CD8-positive, alpha-beta memory T cell (primary cell): Measurements from ENCODE around the gene ATP9B. TPM values are rescaled to one million over a fixed set of nuclear protein-coding genes. Genes with fewer than 3 reads are reported as not detected.

Experiments
- CTCF ChIA-PET: fragments of 350-600 bp; sonication (Branson Sonifier 250); formaldehyde crosslinking; loops from one replicate; lab custom pipeline; 2021; ENCODE audit warnings: antibody characterized with exemption; lab: Charles Lee
- POLR2A ChIA-PET: fragments of 350-600 bp; sonication (Branson Sonifier 250); formaldehyde crosslinking; loops from one replicate; lab custom pipeline; 2021; ENCODE audit warnings: antibody characterized with exemption; lab: Charles Lee
- DNase-seq, 5 donors: peaks; one replicate each; pipeline versions ENCODE4 v3.0.0 to v3.0.0-alpha.2; 2020 to 2022; ENCODE audit warnings: mixed read lengths in 1 of 5
- H3K27ac ChIP-seq: one replicate; pipeline ENCODE4 v1.7.0; 2013; ENCODE audit warnings: low read depth, mild to moderate bottlenecking, low read length, moderate library complexity
- H3K27me3 ChIP-seq: 2 replicates; pipeline ENCODE4 v1.7.0; 2013; ENCODE audit warnings: low read length, mild to moderate bottlenecking; ENCODE audit not compliant: insufficient read depth, poor library complexity, severe bottlenecking
- H3K36me3 ChIP-seq: 2 replicates; pipeline ENCODE4 v1.7.0; 2013; ENCODE audit warnings: mild to moderate bottlenecking, low read length, moderate library complexity; ENCODE audit not compliant: insufficient read depth
- H3K4me1 ChIP-seq: 2 replicates; pipeline ENCODE4 v1.7.0; 2013; ENCODE audit warnings: mild to moderate bottlenecking, low read length, moderate library complexity; ENCODE audit not compliant: insufficient read depth
- H3K4me3 ChIP-seq: 2 replicates; pipeline ENCODE4 v1.7.0; 2013; ENCODE audit warnings: mild to moderate bottlenecking, low read length
- H3K9me3 ChIP-seq: 2 replicates; pipeline ENCODE4 v1.7.0; 2013; ENCODE audit warnings: mild to moderate bottlenecking, low read length
- H3K27ac Mint-ChIP-seq, 8 donors: one replicate each; pipeline ENCODE4 v1.8.0; 2020 to 2021; ENCODE audit warnings: mixed read lengths in 8 of 8, mild to moderate bottlenecking in 6 of 8, inconsistent platforms in 3 of 8, moderate library complexity in 3 of 8
- H3K27me3 Mint-ChIP-seq, 2 donors: one replicate each; pipeline ENCODE4 v1.8.0; 2020 to 2021; ENCODE audit warnings: mixed read lengths in 2 of 2, mild to moderate bottlenecking in 1 of 2, moderate library complexity in 1 of 2
- H3K36me3 Mint-ChIP-seq, 3 donors: one replicate each; pipeline ENCODE4 v1.8.0; 2020 to 2021; ENCODE audit warnings: mixed read lengths in 3 of 3, inconsistent platforms in 1 of 3, mild to moderate bottlenecking in 1 of 3
- H3K4me1 Mint-ChIP-seq, 3 donors: one replicate each; pipeline ENCODE4 v1.8.0; 2020 to 2021; ENCODE audit warnings: mixed read lengths in 3 of 3, inconsistent platforms in 1 of 3, mild to moderate bottlenecking in 1 of 3
- H3K4me3 Mint-ChIP-seq, 7 donors: one replicate each; pipeline ENCODE4 v1.8.0; 2020 to 2021; ENCODE audit warnings: mixed read lengths in 7 of 7, mild to moderate bottlenecking in 6 of 7, moderate library complexity in 4 of 7, inconsistent platforms in 2 of 7
- H3K9me3 Mint-ChIP-seq, 5 donors: one replicate each; pipeline ENCODE4 v1.8.0; 2020 to 2022; ENCODE audit warnings: mixed read lengths in 5 of 5, mild to moderate bottlenecking in 3 of 5, moderate library complexity in 2 of 5, inconsistent platforms in 1 of 5
- polyA plus RNA-seq: library from polyadenylated mRNA; unstranded; fragments of 300-500 nt; fragmentation: Illumina TruSeq; gene quantifications from one replicate; pipeline ENCODE4 v1.2.3, GENCODE V29; 2021
- total RNA-seq, 2 experiments: library from RNA; stranded (reverse); gene quantifications; one replicate each; pipeline ENCODE4 v1.2.3, GENCODE V29; 2021

The ATP9B gene
- total and polyA plus RNA-seq, 3 experiments from 2014 or later, result 22.0 to 23.4 (median 22.4) TPM

DNA sequence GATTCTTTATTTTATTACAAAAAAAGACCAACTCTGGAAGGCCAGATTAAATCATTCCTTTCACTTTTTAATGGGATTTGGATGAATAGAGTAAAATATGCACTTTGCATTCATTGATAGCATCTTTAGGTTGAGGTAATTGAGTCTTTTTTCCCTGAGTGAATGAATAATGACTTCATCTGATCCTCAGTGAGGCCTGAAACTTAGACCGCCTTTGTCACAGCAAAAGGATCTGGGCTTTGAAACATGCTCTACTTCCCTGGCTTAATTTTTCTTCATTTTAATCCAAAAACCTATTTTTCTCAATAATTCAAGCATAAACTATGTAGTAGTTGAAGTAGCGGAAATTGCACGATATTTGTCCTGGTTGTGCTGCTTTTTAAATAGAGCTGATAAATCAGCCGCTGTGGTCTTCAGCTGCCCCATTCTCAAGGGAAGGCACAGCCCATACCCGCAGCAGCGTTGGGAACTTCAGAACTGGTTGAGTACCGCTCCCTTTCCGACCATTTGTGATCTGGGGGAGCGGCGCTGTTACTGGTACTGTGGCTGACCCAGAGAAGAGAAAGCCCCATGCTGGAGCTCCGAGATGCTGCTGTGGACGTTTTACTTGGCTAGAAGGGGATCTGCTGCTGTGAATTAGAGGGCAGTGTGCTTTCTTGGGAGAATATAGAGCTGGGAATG lies 181.2 kb downstream of the ATP9B start:
- Mint-ChIP-seq H3K4me3 (no peak overlapping the region), H3K27ac (no peak overlapping the region), H3K27me3 (no peaks in the 10 kb centered on the region), H3K4me1 (peaks cover 9 to 12% (median 11%) of the 10 kb centered on the region in 3 donors), H3K9me3 (peaks cover 0 to 2% (median 0%) of the 10 kb centered on the region in 5 donors), H3K36me3 (peaks cover 3 to 27% (median 11%) of the 10 kb centered on the region in 3 donors)
- Histone ChIP-seq H3K27me3 (no peaks in the 10 kb centered on the region), H3K4me1 (peaks cover 4% of the 10 kb centered on the region), H3K36me3 (peaks cover 5% of the 10 kb centered on the region), H3K27ac (no peak overlapping the region), H3K4me3 (no peak overlapping the region), H3K9me3 (no peaks in the 10 kb centered on the region)
- ChIA-PET POLR2A (no interaction called here), CTCF (no interaction called here)
- DNase-seq, result no peak

DNA sequence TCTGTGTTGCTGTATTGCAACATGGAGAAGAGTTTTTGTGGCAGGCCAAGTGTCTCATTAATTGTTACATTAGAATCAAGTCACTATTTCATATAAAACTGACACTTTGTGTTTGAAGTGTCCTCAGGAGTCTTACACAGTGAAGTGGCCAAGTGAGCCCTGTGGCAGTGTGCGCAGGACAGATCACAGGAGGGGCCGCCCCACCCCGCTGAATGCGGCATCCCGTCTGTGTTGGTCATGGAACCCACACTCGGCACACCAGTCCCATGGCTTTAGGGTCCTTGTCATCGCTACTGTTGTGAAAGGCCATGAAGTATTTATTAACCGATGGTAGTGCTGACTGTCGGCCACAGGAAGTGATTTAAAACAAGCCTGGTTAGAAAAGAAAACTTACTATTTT lies 181.8 kb downstream of the ATP9B start:
- Mint-ChIP-seq H3K36me3 (peaks cover 3 to 31% (median 12%) of the 10 kb centered on the region in 3 donors), H3K9me3 (peaks cover 0 to 2% (median 0%) of the 10 kb centered on the region in 5 donors), H3K4me3 (no peak overlapping the region), H3K27me3 (no peaks in the 10 kb centered on the region), H3K27ac (peak overlapping the region in 1 of 8 donors; percentile 34), H3K4me1 (peaks cover 9 to 12% (median 11%) of the 10 kb centered on the region in 3 donors)
- POLR2A ChIA-PET, result no interaction called here
- Histone ChIP-seq H3K27me3 (no peaks in the 10 kb centered on the region), H3K36me3 (peaks cover 5% of the 10 kb centered on the region), H3K9me3 (no peaks in the 10 kb centered on the region), H3K4me3 (no peak overlapping the region), H3K4me1 (peaks cover 4% of the 10 kb centered on the region), H3K27ac (no peak overlapping the region)
- CTCF ChIA-PET, result no interaction called here
- DNase-seq, result no peak

DNA sequence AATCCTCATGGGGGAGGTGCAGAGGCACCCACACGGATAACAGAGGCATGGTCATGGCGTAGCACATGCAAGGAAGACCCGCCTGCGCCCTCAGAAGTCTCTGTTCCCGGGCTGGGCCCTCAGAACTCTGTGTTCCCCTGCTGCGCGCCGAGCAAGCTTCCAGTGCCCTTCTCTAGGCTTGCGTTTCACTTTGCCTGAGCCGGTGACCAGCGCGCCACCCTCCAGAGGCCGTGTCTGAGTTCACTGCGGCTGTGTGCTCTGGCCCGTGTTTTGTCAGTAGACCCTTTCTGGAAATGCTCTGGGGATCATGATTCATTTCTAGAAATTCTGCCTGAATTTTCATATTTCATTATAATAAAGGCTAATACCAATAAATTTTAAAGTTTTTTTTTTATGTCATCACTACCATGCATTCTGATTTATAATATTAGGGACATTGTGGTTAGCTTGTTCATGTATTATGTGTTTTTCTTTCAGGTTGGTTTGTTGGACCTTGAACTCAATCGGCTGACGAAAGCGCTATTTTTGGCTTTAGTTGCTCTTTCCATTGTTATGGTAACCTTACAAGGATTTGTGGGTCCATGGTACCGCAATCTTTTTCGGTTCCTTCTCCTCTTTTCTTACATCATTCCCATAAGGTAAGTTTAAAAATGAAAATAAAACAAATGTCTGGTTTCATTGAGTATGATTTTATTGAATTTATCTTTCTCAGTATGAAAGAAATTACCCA lies 183.9 kb downstream of the ATP9B start:
- H3K9me3 Mint-ChIP-seq, result no peaks in the 10 kb centered on the region
- ChIA-PET CTCF (no interaction called here), POLR2A (no interaction called here)
- H3K36me3 ChIP-seq, result peaks cover 5% of the 10 kb centered on the region
- H3K36me3 Mint-ChIP-seq, result peaks cover 3 to 39% (median 12%) of the 10 kb centered on the region in 3 donors
- H3K4me3 Mint-ChIP-seq, result no peak overlapping the region
- H3K9me3 ChIP-seq, result no peaks in the 10 kb centered on the region
- H3K27me3 Mint-ChIP-seq, result no peaks in the 10 kb centered on the region
- H3K4me3 ChIP-seq, result no peak overlapping the region
- H3K4me1 Mint-ChIP-seq, result peaks cover 0 to 3% (median 0%) of the 10 kb centered on the region in 3 donors
- DNase-seq, result no peak
- no peak overlapping the region for H3K27ac Mint-ChIP-seq
- no peaks in the 10 kb centered on the region for H3K27me3 ChIP-seq
- H3K27ac ChIP-seq, result no peak overlapping the region
- no peaks in the 10 kb centered on the region for H3K4me1 ChIP-seq

DNA sequence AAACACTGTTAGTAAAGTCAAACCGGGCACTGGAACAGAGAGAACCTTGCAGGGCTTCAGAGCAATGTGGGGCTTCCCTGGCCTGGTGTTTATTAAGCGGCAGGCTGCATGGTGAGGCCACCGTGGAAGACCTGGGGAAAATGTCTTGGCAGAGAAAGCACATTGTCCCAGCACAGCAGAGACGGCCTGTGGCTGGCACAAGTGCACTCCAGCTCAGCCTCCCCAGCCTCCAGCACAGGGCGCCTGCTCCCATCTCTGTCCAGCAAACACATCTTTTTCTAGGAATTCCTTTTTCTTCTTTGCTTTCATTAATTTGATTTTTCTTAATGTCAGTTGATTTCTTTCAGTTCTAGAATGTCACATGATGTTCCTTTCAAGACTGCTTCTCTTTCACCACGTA lies 188.3 kb downstream of the ATP9B start:
- ChIA-PET POLR2A (no interaction called here), CTCF (no interaction called here)
- no peak overlapping the region for H3K27ac ChIP-seq
- no peaks in the 10 kb centered on the region for H3K9me3 ChIP-seq
- peaks cover 0 to 2% (median 0%) of the 10 kb centered on the region in 3 donors for H3K4me1 Mint-ChIP-seq
- H3K36me3 Mint-ChIP-seq, result peaks cover 7 to 63% (median 28%) of the 10 kb centered on the region in 3 donors
- no peak overlapping the region for H3K27ac Mint-ChIP-seq
- no peak for DNase-seq
- H3K4me1 ChIP-seq, result no peaks in the 10 kb centered on the region
- H3K9me3 Mint-ChIP-seq, result no peaks in the 10 kb centered on the region
- peaks cover 0 to 2% of the 10 kb centered on the region in 2 donors for H3K27me3 Mint-ChIP-seq
- H3K27me3 ChIP-seq, result no peaks in the 10 kb centered on the region
- H3K4me3 Mint-ChIP-seq, result no peak overlapping the region
- peaks cover 5% of the 10 kb centered on the region for H3K36me3 ChIP-seq
- H3K4me3 ChIP-seq, result no peak overlapping the region

DNA sequence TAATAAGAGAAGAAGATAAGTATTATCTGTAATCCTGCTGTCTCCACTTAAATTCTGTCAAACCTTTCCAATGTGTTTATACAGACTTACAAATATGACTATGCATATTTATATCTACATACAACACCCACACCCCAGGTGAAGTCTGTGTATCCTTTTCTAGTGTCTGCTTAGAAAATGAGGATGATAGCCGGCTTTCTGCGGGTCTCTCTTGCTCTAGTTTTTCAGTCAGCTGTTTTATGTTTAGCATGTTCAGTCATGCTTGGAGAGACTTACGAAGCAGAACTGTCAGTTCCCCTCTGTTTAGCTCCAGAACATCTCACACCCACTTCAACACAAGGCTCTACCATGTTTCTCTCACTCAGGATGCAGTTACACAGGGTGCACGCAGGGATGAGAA lies 189.3 kb downstream of the ATP9B start:
- H3K27ac ChIP-seq, result no peak overlapping the region
- H3K9me3 ChIP-seq, result no peaks in the 10 kb centered on the region
- peaks cover 0 to 2% (median 0%) of the 10 kb centered on the region in 3 donors for H3K4me1 Mint-ChIP-seq
- H3K4me1 ChIP-seq, result no peaks in the 10 kb centered on the region
- ChIA-PET CTCF (no interaction called here), POLR2A (no interaction called here)
- no peaks in the 10 kb centered on the region for H3K9me3 Mint-ChIP-seq
- no peaks in the 10 kb centered on the region for H3K27me3 ChIP-seq
- peaks cover 3% of the 10 kb centered on the region for H3K36me3 ChIP-seq
- DNase-seq, result no peak
- peaks cover 10 to 61% (median 28%) of the 10 kb centered on the region in 3 donors for H3K36me3 Mint-ChIP-seq
- no peak overlapping the region for H3K4me3 ChIP-seq
- H3K4me3 Mint-ChIP-seq, result no peak overlapping the region
- peaks cover 0 to 2% of the 10 kb centered on the region in 2 donors for H3K27me3 Mint-ChIP-seq
- H3K27ac Mint-ChIP-seq, result no peak overlapping the region

DNA sequence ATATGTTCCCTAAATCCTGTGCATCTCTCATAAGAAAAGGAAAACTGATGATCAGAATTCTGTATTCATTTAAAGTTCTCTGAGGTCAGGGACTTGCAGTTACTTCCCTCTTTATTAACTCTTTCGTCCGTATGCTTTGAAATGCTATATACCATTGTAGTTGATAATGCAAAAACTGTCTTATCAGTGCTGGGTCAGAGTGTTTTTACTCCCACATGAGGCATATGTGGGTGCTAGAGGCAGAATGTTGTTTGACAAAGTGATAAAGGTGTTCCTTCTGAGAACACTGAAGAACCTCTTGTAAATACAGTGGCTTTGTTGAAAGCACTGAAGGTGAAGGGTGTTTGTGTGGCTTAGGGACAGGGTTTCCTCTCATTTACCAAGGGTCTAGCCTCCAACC lies 190.0 kb downstream of the ATP9B start:
- H3K27ac Mint-ChIP-seq, result peak overlapping the region in 2 of 8 donors; percentile 60 to 62
- H3K36me3 Mint-ChIP-seq, result peaks cover 15 to 62% (median 29%) of the 10 kb centered on the region in 3 donors
- Histone ChIP-seq H3K4me1 (no peaks in the 10 kb centered on the region), H3K27me3 (no peaks in the 10 kb centered on the region), H3K36me3 (no peaks in the 10 kb centered on the region), H3K27ac (no peak overlapping the region), H3K4me3 (no peak overlapping the region), H3K9me3 (no peaks in the 10 kb centered on the region)
- ChIA-PET POLR2A (no interaction called here), CTCF (no interaction called here)
- peaks cover 0 to 2% of the 10 kb centered on the region in 2 donors for H3K27me3 Mint-ChIP-seq
- no peaks in the 10 kb centered on the region for H3K9me3 Mint-ChIP-seq
- peaks cover 0 to 2% (median 0%) of the 10 kb centered on the region in 3 donors for H3K4me1 Mint-ChIP-seq
- DNase-seq, result no peak
- H3K4me3 Mint-ChIP-seq, result no peak overlapping the region

DNA sequence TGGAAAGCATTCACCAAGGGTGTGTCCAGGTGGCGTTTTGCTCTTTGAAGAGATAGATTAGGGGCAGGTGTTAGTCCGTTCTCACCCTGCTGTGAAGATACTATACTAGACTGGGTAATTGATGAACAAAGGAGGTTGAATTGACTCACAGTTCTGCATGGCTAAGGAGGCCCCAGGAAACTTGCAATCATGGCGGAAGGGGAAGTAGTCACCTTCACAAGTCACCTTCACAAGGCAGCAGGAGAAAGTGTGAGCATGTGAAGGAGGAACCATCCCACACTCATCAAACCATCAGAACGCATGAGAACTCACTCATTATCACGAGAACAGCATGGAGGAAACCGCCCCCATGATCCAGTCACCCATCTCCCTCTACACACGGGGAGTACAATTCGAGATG lies 190.8 kb downstream of the ATP9B start:
- no peaks in the 10 kb centered on the region for H3K36me3 ChIP-seq
- no peaks in the 10 kb centered on the region for H3K9me3 ChIP-seq
- Mint-ChIP-seq H3K9me3 (peaks cover 0 to 5% (median 3%) of the 10 kb centered on the region in 5 donors), H3K4me3 (no peak overlapping the region), H3K36me3 (peaks cover 20 to 62% (median 32%) of the 10 kb centered on the region in 3 donors), H3K4me1 (peaks cover 0 to 2% (median 0%) of the 10 kb centered on the region in 3 donors), H3K27me3 (peaks cover 0 to 2% of the 10 kb centered on the region in 2 donors), H3K27ac (peak overlapping the region in 6 of 8 donors; percentile 17 to 74 (median 48))
- no peaks in the 10 kb centered on the region for H3K27me3 ChIP-seq
- DNase-seq, result no peak
- ChIA-PET POLR2A (no interaction called here), CTCF (no interaction called here)
- H3K4me1 ChIP-seq, result no peaks in the 10 kb centered on the region
- H3K4me3 ChIP-seq, result no peak overlapping the region
- H3K27ac ChIP-seq, result peak overlapping the region; percentile 15

DNA sequence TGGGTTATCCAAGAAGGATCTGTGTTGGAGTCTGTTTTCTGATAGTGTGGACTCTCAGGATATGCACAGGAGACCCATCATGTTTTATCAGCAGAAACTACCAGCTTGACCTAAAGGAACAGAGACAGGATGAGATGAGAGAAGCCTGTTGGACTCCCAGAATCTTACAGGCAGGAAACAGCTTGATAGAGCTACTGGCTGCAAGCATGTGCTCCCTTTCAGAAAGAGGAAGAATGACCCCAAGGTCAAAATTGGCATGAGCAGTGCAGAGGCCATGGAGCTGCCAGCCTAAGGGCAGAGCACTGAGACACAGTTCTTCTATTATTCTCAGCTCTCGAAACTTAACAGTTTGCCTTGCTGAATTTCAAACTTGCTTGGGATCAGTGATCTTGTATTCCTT lies 191.3 kb downstream of the ATP9B start:
- Histone ChIP-seq H3K9me3 (no peaks in the 10 kb centered on the region), H3K36me3 (no peaks in the 10 kb centered on the region), H3K4me1 (no peaks in the 10 kb centered on the region), H3K27me3 (no peaks in the 10 kb centered on the region), H3K4me3 (no peak overlapping the region), H3K27ac (no peak overlapping the region)
- H3K4me3 Mint-ChIP-seq, result no peak overlapping the region
- POLR2A ChIA-PET, result no interaction called here
- H3K4me1 Mint-ChIP-seq, result no peaks in the 10 kb centered on the region
- peaks cover 0 to 2% of the 10 kb centered on the region in 2 donors for H3K27me3 Mint-ChIP-seq
- H3K27ac Mint-ChIP-seq, result peak overlapping the region in 3 of 8 donors; percentile 43 to 74 (median 54)
- DNase-seq, result no peak
- peaks cover 0 to 7% (median 5%) of the 10 kb centered on the region in 5 donors for H3K9me3 Mint-ChIP-seq
- CTCF ChIA-PET, result no interaction called here
- H3K36me3 Mint-ChIP-seq, result peaks cover 24 to 61% (median 30%) of the 10 kb centered on the region in 3 donors
